Lower leg skin (tissue), 4 donors: Measurements from ENCODE around the gene GATB. TPM values are rescaled to one million over a fixed set of nuclear protein-coding genes. Genes with fewer than 3 reads are reported as not detected.

Experiments
- DNase-seq, 2 donors: peaks; one replicate each; pipeline ENCODE4 v3.0.0-alpha.2; 2019; ENCODE audit warnings: low spot score in 2 of 2
- H3K4me3 ChIP-seq: fragments of 200-600 bp; sonication (generic); 2 replicates; pipeline ENCODE4 v1.5.1; 2017; ENCODE audit warnings: mild to moderate bottlenecking, low read depth; ENCODE audit not compliant: poor library complexity, severe bottlenecking
- CTCF ChIP-seq, 3 donors: fragments of 450-650 bp; IDR thresholded peaks; one replicate each; pipeline ENCODE4 v1.5.1; 2016; ENCODE audit warnings: antibody characterized with exemption in 3 of 3, mild to moderate bottlenecking in 3 of 3, moderate library complexity in 2 of 3
- POLR2A ChIP-seq, 2 donors: fragments of 450-650 bp; IDR thresholded peaks; one replicate each; pipeline ENCODE4 v1.6.1; 2016 to 2017; ENCODE audit warnings: antibody characterized with exemption in 2 of 2, mild to moderate bottlenecking in 1 of 2, moderate library complexity in 1 of 2
- WGBS, 2 donors: methylation state at CpG; one replicate each; pipeline ENCODE4 v1.1.5; 2018; 5-methylcytosine and 5-hydroxymethylcytosine counted together
- intact Hi-C: fragments of 100-400 bp; cut with DNase I; formaldehyde crosslinking; loops from one replicate; pipeline ENCODE4 v1.15.0; 2023; ENCODE audit warnings: low total_unique reads
- total RNA-seq, 4 donors: library from RNA; depleted of rRNA; stranded (reverse); fragments of >200 nt; gene quantifications; one replicate each; pipeline ENCODE4 v1.1.0, GENCODE V29; 2016

GATB gene
- total RNA-seq, 4 donors from 2014 or later, result 26.9 to 48.4 (median 35.9) TPM

GRCh38 chr4:151652841-151653547, 107.8 kb downstream of the GATB start:
- intact Hi-C loops, result no loop called here
- DNase-seq, result no peak
- no peak for TF ChIP-seq POLR2A (IDR thresholded peaks at IDR 0.05)
- TF ChIP-seq CTCF (IDR thresholded peaks at IDR 0.05), result no peak
- 63 to 68% methylated on average over 3 of the region's 3 CpGs for WGBS, 2 donors
- H3K4me3 ChIP-seq, result no peak overlapping the region

GRCh38 chr4:151651496-151651895, 109.3 kb downstream of the GATB start:
- intact Hi-C loops, result no loop called here
- WGBS, 2 donors, result 88 to 90% methylated on average over 1 of the region's 1 CpG
- no peak for DNase-seq
- TF ChIP-seq CTCF (IDR thresholded peaks at IDR 0.05) (no peak), POLR2A (IDR thresholded peaks at IDR 0.05) (no peak)
- H3K4me3 ChIP-seq, result no peak overlapping the region

- DNase-seq, result no peak
- TF ChIP-seq CTCF (IDR thresholded peaks at IDR 0.05) (no peak), POLR2A (IDR thresholded peaks at IDR 0.05) (no peak)
- WGBS, 2 donors, result 94 to 96% methylated on average over 11 to 13 of the region's 13 CpGs
- intact Hi-C loops, result no loop called here
- H3K4me3 ChIP-seq, result no peak overlapping the region
Measured at GRCh38 chr4:151649479-151649878, 111.3 kb downstream of the GATB start.

- DNase-seq, result no peak
- 85 to 87% methylated on average over 5 of the region's 5 CpGs for WGBS, 2 donors
- TF ChIP-seq CTCF (IDR thresholded peaks at IDR 0.05), result no peak
- TF ChIP-seq POLR2A (IDR thresholded peaks at IDR 0.05), result no peak
- intact Hi-C loops, result no loop called here
- H3K4me3 ChIP-seq, result no peak overlapping the region
Measured at GRCh38 chr4:151646322-151646721, 114.5 kb downstream of the GATB start.

GRCh38 chr4:151644622-151645021, 116.2 kb downstream of the GATB start:
- TF ChIP-seq CTCF (IDR thresholded peaks at IDR 0.05) (no peak), POLR2A (IDR thresholded peaks at IDR 0.05) (no peak)
- intact Hi-C loops, result no loop called here
- no peak for DNase-seq
- 53 to 57% methylated on average over 3 of the region's 3 CpGs for WGBS, 2 donors
- no peak overlapping the region for H3K4me3 ChIP-seq

- intact Hi-C loops, result no loop called here
- TF ChIP-seq POLR2A (IDR thresholded peaks at IDR 0.05) (no peak), CTCF (IDR thresholded peaks at IDR 0.05) (no peak)
- WGBS, 2 donors, result 97 to 98% methylated on average over 4 of the region's 4 CpGs
- DNase-seq, result no peak
- H3K4me3 ChIP-seq, result no peak overlapping the region
Measured at GRCh38 chr4:151643564-151643963, 117.2 kb downstream of the GATB start.
